ENCODE data around the gene SORCS2.

GRCh38 chr4:7278981-7279380, 86.6 kb downstream of the SORCS2 start:
- TF ChIP-seq CTCF (conservative IDR thresholded peaks at IDR 0.05; ENCODE audit: low read length) (no peak), EZH2phosphoT487 (IDR thresholded peaks at IDR 0.05; ENCODE audit: borderline replicate concordance, low read depth, low read length) (no peak)

All from OCI-LY7 (cell line).